Panc1 (cell line): Measurements from ENCODE around the gene ST6GALNAC1. TPM values are rescaled to one million over a fixed set of nuclear protein-coding genes. Genes with fewer than 3 reads are reported as not detected.

ENCODE experiments used
- ATAC-seq: fragments of 200-7000 bp; cut with Tn5 transposase; 2 replicates; pipeline ENCODE4 v1.9.1; 2020; ENCODE audit warnings: mild to moderate bottlenecking, moderate library complexity
- BruUV-seq: library from RNA; stranded (reverse); fragments of 400-500 nt; replicated peaks from 2 replicates; lab custom pipeline; 2021; lab: Mats Ljungman, UMichigan
- CTCF ChIA-PET: fragments of 300-600 bp; sonication (Branson Sonifier 250); formaldehyde crosslinking; loops from one replicate; lab custom pipeline; 2022; ENCODE audit warnings: antibody characterized with exemption; lab: Charles Lee
- POLR2A ChIA-PET: fragments of 300-600 bp; sonication (Branson Sonifier 250); formaldehyde crosslinking; loops from one replicate; lab custom pipeline; 2022; ENCODE audit warnings: antibody characterized with exemption; lab: Charles Lee
- DNase-seq: peaks from one replicate; pipeline ENCODE4 v3.0.0-alpha.2; 2010; ENCODE audit warnings: low read depth, low spot score
- H3K27ac ChIP-seq: 2 replicates; pipeline ENCODE4 v1.5.1; 2011; ENCODE audit warnings: mild to moderate bottlenecking, low read length, inconsistent platforms
- H3K27me3 ChIP-seq: fragments of 200-500 bp; sonication (Bioruptor generic); 2 replicates; pipeline ENCODE4 v1.6.0; 2014; ENCODE audit warnings: low read length, inconsistent platforms; ENCODE audit not compliant: control insufficient read depth, insufficient read depth
- H3K36me3 ChIP-seq: fragments of 200-500 bp; sonication (Bioruptor generic); 2 replicates; pipeline ENCODE4 v1.5.1; 2014; ENCODE audit warnings: inconsistent platforms, mild to moderate bottlenecking, low read length, moderate library complexity; ENCODE audit not compliant: control insufficient read depth, insufficient read depth
- H3K4me1 ChIP-seq: 2 replicates; pipeline ENCODE4 v1.5.1; 2011; ENCODE audit warnings: inconsistent platforms, mild to moderate bottlenecking, low read length, moderate library complexity; ENCODE audit not compliant: control insufficient read depth, insufficient read depth
- H3K4me3 ChIP-seq, 2 experiments: 2 replicates each; pipeline ENCODE4 v1.5.1; 2011 to 2012; ENCODE audit warnings: low read depth in 2 of 2, low read length in 2 of 2, mild to moderate bottlenecking in 2 of 2, inconsistent platforms in 1 of 2, moderate library complexity in 1 of 2
- H3K9me3 ChIP-seq: fragments of 200-500 bp; sonication (Bioruptor generic); 2 replicates; pipeline ENCODE4 v1.5.1; 2014; ENCODE audit warnings: low read depth, mild to moderate bottlenecking, inconsistent platforms, low read length, moderate library complexity; ENCODE audit not compliant: control insufficient read depth, insufficient read depth
- CTCF ChIP-seq: fragments of 450-650 bp; IDR thresholded peaks from 2 replicates; pipeline ENCODE4 v1.5.1; 2017; ENCODE audit warnings: mild to moderate bottlenecking
- POLR2AphosphoS5 ChIP-seq: IDR thresholded peaks from 2 replicates; pipeline ENCODE4 v1.6.1; 2012; ENCODE audit warnings: mild to moderate bottlenecking, low read depth, low read length, moderate library complexity
- SIN3A ChIP-seq: IDR thresholded peaks from 2 replicates; pipeline ENCODE4 v1.6.1; 2012; ENCODE audit warnings: low read depth, mild to moderate bottlenecking, low read length, moderate library complexity, borderline replicate concordance; ENCODE audit not compliant: insufficient read depth
- TCF7L2 ChIP-seq: IDR thresholded peaks from 2 replicates; pipeline ENCODE4 v1.6.1; 2011; ENCODE audit warnings: mild to moderate bottlenecking, low read depth, low read length, inconsistent platforms
- in situ Hi-C: cut with HindIII; loops from 2 replicates; pipeline ENCODE4 v1.10.0; 2016; ENCODE audit warnings: low sequenced_read_pairs, low pct_unique_long_range_greater_than_20kb
- intact Hi-C: fragments of 100-400 bp; cut with micrococcal nuclease; formaldehyde crosslinking; loops from one replicate; pipeline ENCODE4 v1.10.0; 2022; ENCODE audit not compliant: unreplicated experiment
- total RNA-seq: library from RNA; stranded (reverse); gene quantifications from one replicate; pipeline ENCODE4 v1.2.1, GENCODE V29; 2021; ENCODE audit not compliant: unreplicated experiment
- TF ChIP-seq, protein P1 (sequence below), 2 experiments: IDR thresholded peaks; 2 replicates each; pipeline ENCODE4 v1.6.1; 2011 to 2012; ENCODE audit warnings: low read depth in 2 of 2, control low read depth in 1 of 2, low read length in 1 of 2, mild to moderate bottlenecking in 1 of 2, moderate library complexity in 1 of 2; ENCODE audit not compliant: insufficient read depth in 1 of 2

ST6GALNAC1 gene
- total RNA-seq, 1 experiment from 2014 or later: 0.15 TPM

DNA sequence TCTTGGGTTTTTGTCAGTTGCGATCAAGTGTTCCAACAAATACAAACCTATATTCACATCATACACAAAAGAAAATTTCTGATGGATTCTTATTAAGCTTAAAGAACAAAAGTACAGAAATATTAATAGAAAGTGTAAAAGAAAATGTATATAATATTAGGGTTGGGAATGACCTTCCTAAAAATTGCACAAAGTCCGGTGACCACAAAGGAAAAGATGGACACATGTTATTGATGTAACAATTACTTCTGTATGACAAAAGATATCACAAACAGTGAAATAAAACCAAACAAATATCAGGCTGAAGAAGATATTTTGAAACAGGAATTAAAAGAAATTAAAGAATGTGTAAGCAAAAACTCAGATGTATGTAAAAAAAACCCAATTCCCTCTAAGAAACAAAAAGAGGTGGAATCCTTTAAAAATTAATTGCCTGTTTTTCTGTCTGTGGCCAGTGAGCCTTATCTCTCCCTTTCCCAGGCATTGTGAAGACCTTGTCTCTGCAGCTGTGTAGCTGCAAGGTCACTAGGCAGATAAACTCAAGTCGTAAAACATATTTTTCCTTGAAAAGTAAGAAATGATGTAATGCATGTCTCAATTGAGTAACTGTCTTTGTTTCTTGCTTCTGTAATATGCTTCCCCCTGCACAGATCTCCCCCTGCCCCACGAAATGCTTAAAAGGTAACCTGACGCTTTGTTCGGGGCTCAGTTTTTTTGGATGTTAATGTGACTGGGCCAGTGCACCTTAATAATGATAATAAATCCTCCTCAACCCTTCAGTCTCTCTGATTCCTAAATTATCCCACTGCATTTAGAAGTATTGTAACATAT is 2.8 kb downstream of the ST6GALNAC1 start:
- ATAC-seq (no peak), DNase-seq (no peak)
- Histone ChIP-seq H3K27me3 (no peaks in the 10 kb centered on the region), H3K4me1 (no peaks in the 10 kb centered on the region), H3K9me3 (no peaks in the 10 kb centered on the region), H3K36me3 (no peaks in the 10 kb centered on the region), H3K4me3 (no peak overlapping the region), H3K27ac (no peak overlapping the region)
- TF ChIP-seq SIN3A (no peak), CTCF (no peak), TCF7L2 (no peak), POLR2AphosphoS5 (no peak)
- TF ChIP-seq, protein P1, sequence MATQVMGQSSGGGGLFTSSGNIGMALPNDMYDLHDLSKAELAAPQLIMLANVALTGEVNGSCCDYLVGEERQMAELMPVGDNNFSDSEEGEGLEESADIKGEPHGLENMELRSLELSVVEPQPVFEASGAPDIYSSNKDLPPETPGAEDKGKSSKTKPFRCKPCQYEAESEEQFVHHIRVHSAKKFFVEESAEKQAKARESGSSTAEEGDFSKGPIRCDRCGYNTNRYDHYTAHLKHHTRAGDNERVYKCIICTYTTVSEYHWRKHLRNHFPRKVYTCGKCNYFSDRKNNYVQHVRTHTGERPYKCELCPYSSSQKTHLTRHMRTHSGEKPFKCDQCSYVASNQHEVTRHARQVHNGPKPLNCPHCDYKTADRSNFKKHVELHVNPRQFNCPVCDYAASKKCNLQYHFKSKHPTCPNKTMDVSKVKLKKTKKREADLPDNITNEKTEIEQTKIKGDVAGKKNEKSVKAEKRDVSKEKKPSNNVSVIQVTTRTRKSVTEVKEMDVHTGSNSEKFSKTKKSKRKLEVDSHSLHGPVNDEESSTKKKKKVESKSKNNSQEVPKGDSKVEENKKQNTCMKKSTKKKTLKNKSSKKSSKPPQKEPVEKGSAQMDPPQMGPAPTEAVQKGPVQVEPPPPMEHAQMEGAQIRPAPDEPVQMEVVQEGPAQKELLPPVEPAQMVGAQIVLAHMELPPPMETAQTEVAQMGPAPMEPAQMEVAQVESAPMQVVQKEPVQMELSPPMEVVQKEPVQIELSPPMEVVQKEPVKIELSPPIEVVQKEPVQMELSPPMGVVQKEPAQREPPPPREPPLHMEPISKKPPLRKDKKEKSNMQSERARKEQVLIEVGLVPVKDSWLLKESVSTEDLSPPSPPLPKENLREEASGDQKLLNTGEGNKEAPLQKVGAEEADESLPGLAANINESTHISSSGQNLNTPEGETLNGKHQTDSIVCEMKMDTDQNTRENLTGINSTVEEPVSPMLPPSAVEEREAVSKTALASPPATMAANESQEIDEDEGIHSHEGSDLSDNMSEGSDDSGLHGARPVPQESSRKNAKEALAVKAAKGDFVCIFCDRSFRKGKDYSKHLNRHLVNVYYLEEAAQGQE (IDR thresholded peaks at IDR 0.05; ENCODE audit: insufficient read depth in 1 of 2, low read depth in 2 of 2, low read length in 1 of 2): no peak
- ChIA-PET CTCF (no interaction called here), POLR2A (no interaction called here)
- in situ Hi-C loops (no loop called here), intact Hi-C loops (no loop called here)
- BruUV-seq: no TSS peak

DNA sequence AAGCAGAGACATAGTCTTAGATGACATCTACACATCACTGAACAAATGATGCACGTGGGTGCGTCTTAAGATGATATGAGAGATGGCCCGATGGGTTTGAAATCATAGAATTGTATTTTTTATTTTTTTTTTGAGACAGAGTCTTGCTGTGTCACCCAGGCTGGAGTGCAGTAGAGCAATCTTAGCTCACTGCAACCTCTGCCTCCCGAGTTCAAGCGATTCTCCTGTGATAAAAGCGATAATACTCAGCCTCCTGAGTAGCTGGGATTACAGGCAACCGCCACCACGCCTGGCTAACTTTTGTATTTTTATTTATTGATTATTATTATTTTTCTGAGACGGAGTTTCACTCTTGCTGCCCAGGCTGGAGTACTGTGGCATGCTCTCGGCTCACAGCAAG is 5.3 kb downstream of the ST6GALNAC1 start:
- H3K27ac ChIP-seq: no peak overlapping the region
- in situ Hi-C loops: no loop called here
- POLR2A ChIA-PET: no interaction called here

More for the DNA sequence above, 5.3 kb downstream of the ST6GALNAC1 start:
- no peaks in the 10 kb centered on the region for H3K4me1 ChIP-seq
- DNase-seq: no peak
- H3K36me3 ChIP-seq: no peaks in the 10 kb centered on the region
- H3K9me3 ChIP-seq: no peaks in the 10 kb centered on the region
- no TSS peak for BruUV-seq
- ATAC-seq: no peak
- no peaks in the 10 kb centered on the region for H3K27me3 ChIP-seq
- TF ChIP-seq TCF7L2: no peak
- no peak for TF ChIP-seq SIN3A
- no peak for TF ChIP-seq POLR2AphosphoS5
- no peak for TF ChIP-seq CTCF
- TF ChIP-seq, protein P1 (IDR thresholded peaks at IDR 0.05; ENCODE audit: insufficient read depth in 1 of 2, low read depth in 2 of 2, low read length in 1 of 2): no peak
- CTCF ChIA-PET: interaction anchor here (0.6 to 1.3 kb wide), 2 partner anchors 14 to 149 kb away, joined by 3 to 11 read pairs; no protein-coding TSS in a partner anchor
- intact Hi-C loops: no loop called here
- no peak overlapping the region for H3K4me3 ChIP-seq
